HG03558 (cell line): ENCODE results near the gene RABL3.
"Not testable (repeated sequence)": the region's sequence is repeated elsewhere in the genome, so short reads cannot be mapped to it uniquely, and the experiment has no call there.

ENCODE experiments used
- ATAC-seq: cut with Tn5 transposase; IDR thresholded peaks from one replicate; pipeline ENCODE4 v1.9.1; 2021; ENCODE audit warnings: moderate number of reproducible peaks; ENCODE audit not compliant: unreplicated experiment; ENCODE audit errors: extremely low read depth

Gene RABL3

DNA sequence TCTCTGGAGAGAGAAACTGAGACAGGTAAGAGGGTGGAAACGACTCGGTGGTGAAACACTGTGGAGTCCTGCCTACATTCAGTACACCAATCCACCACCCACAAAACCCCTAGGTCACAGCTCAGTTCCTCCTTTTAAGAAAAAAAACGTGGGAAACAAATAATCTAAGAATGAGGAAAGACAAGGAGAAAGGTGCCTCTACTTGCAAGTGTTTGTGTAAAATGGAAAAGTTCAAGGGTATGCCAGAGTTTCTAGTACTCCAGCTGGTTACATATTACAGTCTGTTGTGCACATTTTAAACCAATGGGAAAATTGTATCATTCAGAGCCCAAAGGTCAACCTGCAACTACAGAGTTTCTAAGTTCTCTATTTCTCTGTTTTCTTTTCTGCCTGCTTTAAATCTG is 92.5 kb downstream of the RABL3 start:
- ATAC-seq, result no peak

DNA sequence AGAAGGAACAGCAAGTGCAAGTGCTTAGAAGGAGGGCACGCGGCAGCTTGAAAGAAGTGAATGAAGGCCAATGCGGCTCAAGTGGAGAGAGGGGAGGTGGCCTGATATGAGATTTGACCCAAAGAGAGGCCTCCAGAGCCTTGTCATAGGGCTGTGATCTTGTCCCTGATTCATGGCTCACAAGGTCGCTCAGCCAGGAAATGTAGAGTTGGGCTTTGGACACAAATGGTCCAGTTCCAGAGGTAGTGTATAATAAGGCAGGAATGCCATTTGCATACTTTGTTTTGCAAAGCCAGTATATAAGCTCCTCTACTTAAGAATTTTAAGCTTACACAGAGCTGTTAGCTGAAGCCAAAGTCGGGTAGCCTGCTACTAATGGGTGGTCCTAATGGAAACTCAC is 94.0 kb downstream of the RABL3 start:
- ATAC-seq, result no peak

DNA sequence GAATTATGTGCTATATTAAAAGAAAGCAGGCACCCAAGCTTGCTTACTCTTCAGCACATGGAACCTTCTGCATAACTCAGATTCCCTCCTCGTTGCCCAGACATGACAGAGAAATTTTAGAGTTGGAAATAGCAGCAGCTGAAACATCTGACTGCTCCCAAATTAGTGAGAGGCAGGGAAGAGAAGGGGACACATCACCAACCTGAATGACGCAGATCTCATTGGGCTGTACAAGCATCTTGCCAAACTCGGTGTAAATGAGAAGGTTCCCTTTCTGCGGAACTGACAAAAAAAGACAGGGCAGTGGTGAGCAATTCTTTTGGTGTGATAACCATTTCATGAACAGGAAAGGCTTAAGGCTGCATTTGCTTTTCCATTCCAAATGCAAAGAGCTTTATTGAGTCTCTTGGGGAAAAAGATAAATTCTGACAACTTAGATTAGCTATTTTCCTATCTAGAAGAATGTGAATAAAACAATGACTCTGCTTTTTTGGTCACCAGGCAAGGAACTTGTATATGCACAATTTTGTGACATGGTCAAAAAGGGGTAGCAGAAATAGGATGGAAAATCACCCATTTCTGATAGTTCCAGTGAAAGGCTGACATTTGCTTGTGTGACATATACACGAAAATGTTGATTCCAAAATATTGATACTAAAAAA is 95.4 kb downstream of the RABL3 start:
- no peak for ATAC-seq

DNA sequence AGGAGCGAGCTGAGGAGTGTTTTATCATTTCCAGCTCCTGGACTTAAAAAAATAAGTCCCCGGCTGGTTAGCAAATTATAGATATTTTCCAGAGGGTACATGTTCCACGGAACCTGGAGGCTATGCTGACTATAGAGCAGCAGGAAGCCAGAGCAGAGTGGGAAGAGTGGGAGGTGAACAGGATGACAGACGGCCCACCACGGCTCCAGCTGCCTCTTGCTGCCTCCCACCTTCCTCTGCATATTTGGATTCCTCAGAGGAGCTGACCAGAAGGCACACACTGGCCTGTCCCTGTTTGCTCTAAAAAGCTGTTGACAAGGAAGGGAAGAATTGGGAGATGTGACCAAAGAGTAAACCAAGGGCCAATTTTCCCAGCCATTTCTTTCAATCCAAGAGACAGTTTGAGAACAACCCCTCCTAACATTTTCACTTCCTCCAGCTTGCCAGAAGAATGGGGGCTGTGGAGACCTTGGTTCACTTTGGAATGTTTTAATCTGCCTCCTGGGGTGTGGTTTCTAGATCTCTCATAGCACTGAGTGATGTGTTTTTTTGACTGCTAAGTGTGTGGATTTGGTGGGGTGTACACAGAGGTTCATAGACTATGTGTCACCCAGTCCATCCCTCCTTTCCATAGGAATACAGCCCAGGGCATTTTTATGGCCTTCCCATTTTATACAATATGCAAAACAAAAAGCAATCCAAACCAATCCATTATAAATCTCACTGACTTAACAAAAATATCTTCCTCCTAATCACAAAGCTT is 97.1 kb downstream of the RABL3 start:
- ATAC-seq, result no peak

- ATAC-seq, result no peak
These were observed 99.9 kb downstream of the RABL3 start for GRCh38 chr3:120642368-120642948.

- ATAC-seq, result no peak
These were observed 100.5 kb downstream of the RABL3 start for GRCh38 chr3:120641696-120642246.

DNA sequence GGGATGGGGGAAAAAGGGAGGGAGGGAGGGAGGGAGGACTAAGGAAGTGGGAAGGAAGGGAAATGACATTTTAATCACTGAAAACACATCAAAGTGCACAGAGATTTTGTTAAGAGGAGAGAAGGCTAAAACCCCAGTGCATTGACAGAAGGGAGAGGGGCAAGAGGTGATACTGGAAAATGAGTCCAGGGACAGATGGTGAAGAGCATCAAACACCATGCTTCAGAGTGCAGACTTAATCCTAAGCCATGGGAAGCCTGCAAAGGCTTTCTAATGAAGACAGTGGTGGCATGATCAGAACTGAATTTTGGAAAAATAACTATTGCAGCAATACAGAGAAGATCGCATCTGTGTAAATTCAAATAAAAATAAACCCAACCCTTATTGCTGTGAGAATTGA is 102.1 kb downstream of the RABL3 start:
- no peak for ATAC-seq

- not testable (repeated sequence) for ATAC-seq
These were observed 103.5 kb downstream of the RABL3 start for GRCh38 chr3:120638820-120639219.

DNA sequence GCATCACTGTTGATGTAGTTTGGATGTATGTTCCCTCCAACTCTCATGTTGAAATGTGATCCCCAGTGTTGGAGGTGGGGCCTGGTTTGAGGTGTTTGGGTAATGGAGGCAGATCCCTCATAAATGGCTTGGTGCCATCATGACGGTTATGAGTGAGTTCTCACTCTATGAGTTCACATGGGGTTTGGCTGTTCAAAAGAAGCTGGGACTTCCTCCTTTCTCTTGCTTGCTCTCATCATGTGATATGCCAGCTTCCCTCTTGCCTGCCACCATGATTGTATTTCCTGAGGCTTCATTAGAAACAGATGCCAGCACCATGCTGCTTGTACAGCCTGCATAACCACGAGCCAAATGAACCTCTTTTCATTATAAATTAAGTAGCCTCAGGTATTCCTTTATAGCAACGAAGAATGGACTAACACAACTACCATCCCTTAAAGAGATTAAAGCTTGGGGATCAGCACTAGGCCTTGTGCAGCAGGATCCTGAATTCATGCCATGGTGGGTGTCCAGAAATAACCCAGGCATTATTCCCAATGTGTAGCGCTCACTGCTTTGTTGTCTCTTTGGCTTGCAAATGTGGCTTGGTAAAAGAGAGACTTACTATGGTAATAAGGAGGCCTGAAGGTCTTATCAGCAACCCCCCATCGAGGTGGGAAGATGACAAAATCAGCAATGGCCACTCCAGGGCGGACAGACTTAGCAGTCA is 104.3 kb downstream of the RABL3 start:
- no peak for ATAC-seq

DNA sequence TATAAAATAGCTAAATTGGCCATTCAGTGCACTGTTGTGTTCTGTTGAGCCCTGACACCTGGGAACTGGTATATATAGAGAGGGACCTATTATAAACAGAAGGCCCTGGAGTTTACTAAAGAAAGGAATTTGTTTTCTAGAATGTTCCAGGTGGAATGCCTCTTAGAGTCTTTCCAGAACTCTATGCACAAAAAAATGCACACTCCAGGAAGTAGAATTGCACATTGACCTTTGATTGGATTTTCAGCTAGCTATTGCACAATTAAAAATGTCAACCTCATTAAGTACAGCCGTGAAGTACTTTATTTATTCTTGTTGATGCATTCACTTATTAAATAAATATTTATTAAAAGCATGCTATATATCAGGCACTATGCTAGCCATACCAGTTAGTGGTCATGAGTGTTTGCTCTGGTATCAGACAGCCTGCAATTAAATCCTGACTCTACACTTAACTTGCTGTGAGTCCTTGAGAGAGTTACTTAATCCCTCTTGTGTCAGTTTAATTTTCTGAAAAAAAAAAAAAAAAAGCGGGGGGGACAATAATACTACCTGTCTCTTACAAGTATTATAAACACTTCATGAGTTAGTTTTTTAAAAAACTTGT is 105.4 kb downstream of the RABL3 start:
- ATAC-seq, result no peak
